Ectodermal cell (in vitro differentiated cells): ENCODE measurements around the gene INAVA.
A peak's percentile ranks its signal among the peaks of the same experiment; 100 is the strongest.

Experiments
- H3K27ac ChIP-seq: 2 replicates; pipeline ENCODE4 v1.7.0; 2013; ENCODE audit warnings: mild to moderate bottlenecking, low read depth, low read length; ENCODE audit not compliant: insufficient read depth, poor library complexity, severe bottlenecking
- H3K27me3 ChIP-seq: 2 replicates; pipeline ENCODE4 v1.7.0; 2013; ENCODE audit warnings: mild to moderate bottlenecking, low read length; ENCODE audit not compliant: insufficient read depth, control insufficient read depth, poor library complexity, severe bottlenecking
- H3K36me3 ChIP-seq: one replicate; pipeline ENCODE4 v1.7.0; 2013; ENCODE audit warnings: low read length; ENCODE audit not compliant: control insufficient read depth, insufficient read depth
- H3K4me1 ChIP-seq: one replicate; pipeline ENCODE4 v1.7.0; 2013; ENCODE audit warnings: low read length; ENCODE audit not compliant: control insufficient read depth, insufficient read depth
- H3K4me3 ChIP-seq: 2 replicates; pipeline ENCODE4 v1.7.0; 2013; ENCODE audit warnings: low read depth, low read length, control low read depth; ENCODE audit not compliant: insufficient read depth
- H3K9me3 ChIP-seq: 2 replicates; pipeline ENCODE4 v1.7.0; 2013; ENCODE audit warnings: mild to moderate bottlenecking, low read length, moderate library complexity; ENCODE audit not compliant: control insufficient read depth
- WGBS, 2 experiments: methylation state at CpG; one replicate each; pipeline ENCODE4 v1.1.7; 2013; ENCODE audit warnings: missing lambda C conversion rate in 2 of 2; 5-methylcytosine and 5-hydroxymethylcytosine counted together

The INAVA gene

GRCh38 chr1:200889571-200889970 lies 5.1 kb upstream of the INAVA start:
- H3K4me3 ChIP-seq, result no peak overlapping the region
- H3K27me3 ChIP-seq, result no peaks in the 10 kb centered on the region
- H3K4me1 ChIP-seq, result peaks cover 41% of the 10 kb centered on the region
- H3K36me3 ChIP-seq, result no peaks in the 10 kb centered on the region
- H3K27ac ChIP-seq, result no peak overlapping the region
- H3K9me3 ChIP-seq, result no peaks in the 10 kb centered on the region
- 91 to 99% methylated on average over 2 of the region's 2 CpGs for WGBS, 2 experiments

- Histone ChIP-seq H3K9me3 (no peaks in the 10 kb centered on the region), H3K4me1 (peaks cover 46% of the 10 kb centered on the region), H3K27ac (no peak overlapping the region), H3K27me3 (no peaks in the 10 kb centered on the region), H3K4me3 (no peak overlapping the region), H3K36me3 (no peaks in the 10 kb centered on the region)
- WGBS, 2 experiments, result 90 to 95% methylated on average over 15 of the region's 15 CpGs
Measured at GRCh38 chr1:200890027-200890426, 4.7 kb upstream of the INAVA start.

DNA sequence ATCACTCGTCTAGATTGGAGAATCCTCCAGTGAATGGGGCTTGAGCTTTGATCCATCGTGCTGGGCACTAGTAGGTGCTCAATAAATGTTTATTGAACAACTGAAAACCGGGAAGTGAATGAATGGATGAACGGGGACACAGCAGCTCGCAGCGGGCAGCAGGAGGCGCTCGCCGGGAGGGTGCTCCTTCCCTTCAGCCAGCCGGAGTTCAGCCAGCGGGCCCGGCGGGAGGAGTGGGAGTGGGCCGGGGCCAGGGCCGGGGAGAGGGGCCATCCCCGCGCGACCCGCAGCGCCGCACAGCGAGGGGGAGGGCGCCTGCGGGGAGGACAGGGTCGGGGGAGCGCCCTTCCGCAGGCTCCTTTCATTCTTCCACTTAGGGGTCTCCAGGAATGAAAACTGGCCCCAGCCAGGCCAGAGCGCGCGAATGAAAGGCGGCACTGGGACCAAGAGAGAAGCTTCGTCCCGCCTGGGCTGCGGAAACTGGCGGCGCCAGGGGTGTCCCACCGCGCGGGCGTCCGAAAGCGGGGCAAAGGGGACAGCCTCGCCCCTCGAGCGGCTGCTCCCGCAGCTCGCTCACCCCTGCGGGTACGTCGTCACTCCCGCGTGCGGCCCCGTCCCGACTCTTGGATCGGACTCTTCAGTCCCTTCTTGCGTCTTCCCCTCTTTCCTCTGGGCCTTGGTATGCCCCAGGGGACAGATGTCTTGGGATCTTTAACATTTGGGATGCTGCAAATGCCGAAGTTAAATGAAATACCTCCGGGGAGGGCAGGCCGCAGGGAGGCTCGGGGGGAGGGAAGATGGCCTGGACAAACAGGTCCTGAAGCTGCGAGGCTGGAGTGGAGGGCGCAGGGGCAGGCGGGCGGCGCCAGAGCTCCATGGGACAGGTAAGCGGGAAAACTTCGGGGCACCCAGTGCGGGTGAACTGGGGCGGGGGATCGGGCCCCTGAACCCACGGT lies 3.6 kb upstream of the INAVA start:
- Histone ChIP-seq H3K4me1 (peaks cover 57% of the 10 kb centered on the region), H3K27me3 (no peaks in the 10 kb centered on the region), H3K9me3 (no peaks in the 10 kb centered on the region), H3K36me3 (no peaks in the 10 kb centered on the region), H3K4me3 (peak overlapping the region; percentile 67), H3K27ac (peak overlapping the region; percentile 99)
- WGBS, 2 experiments, result 1% methylated on average over 72 of the region's 72 CpGs

DNA sequence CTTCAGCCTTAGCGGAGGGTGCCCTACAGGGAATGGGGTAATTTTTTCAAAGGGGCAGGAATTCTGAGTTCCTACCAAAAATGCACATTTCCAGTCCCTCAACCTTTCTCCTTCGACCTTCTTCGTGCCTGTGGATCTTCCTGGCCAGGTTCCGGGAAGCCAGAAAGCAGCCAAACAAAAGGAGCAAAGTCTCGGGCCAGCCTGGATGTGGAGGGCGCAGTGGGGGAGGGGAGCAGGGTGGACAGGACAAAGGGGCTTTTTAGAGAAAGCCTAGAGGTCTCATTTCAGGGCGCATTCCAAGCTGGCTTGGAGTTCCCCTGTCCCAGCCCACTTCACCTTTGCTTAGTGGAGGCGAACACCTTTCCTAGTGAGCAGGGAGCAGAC lies 2.9 kb upstream of the INAVA start:
- Histone ChIP-seq H3K27me3 (no peaks in the 10 kb centered on the region), H3K4me1 (peaks cover 62% of the 10 kb centered on the region), H3K36me3 (no peaks in the 10 kb centered on the region), H3K27ac (peak overlapping the region; percentile 99), H3K4me3 (peak overlapping the region; percentile 67), H3K9me3 (no peaks in the 10 kb centered on the region)
- WGBS, 2 experiments, result 0% methylated on average over 8 of the region's 8 CpGs

- Histone ChIP-seq H3K9me3 (no peaks in the 10 kb centered on the region), H3K4me1 (peaks cover 57% of the 10 kb centered on the region), H3K27me3 (no peaks in the 10 kb centered on the region), H3K4me3 (peak overlapping the region; percentile 67), H3K27ac (peak overlapping the region; percentile 99), H3K36me3 (no peaks in the 10 kb centered on the region)
- 6 to 7% methylated on average over 4 of the region's 4 CpGs for WGBS, 2 experiments
Measured at GRCh38 chr1:200892546-200892945, 2.2 kb upstream of the INAVA start.

- H3K27me3 ChIP-seq, result no peaks in the 10 kb centered on the region
- peaks cover 53% of the 10 kb centered on the region for H3K4me1 ChIP-seq
- no peaks in the 10 kb centered on the region for H3K9me3 ChIP-seq
- H3K36me3 ChIP-seq, result no peaks in the 10 kb centered on the region
- H3K27ac ChIP-seq, result no peak overlapping the region
- peak overlapping the region; percentile 67 for H3K4me3 ChIP-seq
Measured at GRCh38 chr1:200892958-200893357, 1.7 kb upstream of the INAVA start.

DNA sequence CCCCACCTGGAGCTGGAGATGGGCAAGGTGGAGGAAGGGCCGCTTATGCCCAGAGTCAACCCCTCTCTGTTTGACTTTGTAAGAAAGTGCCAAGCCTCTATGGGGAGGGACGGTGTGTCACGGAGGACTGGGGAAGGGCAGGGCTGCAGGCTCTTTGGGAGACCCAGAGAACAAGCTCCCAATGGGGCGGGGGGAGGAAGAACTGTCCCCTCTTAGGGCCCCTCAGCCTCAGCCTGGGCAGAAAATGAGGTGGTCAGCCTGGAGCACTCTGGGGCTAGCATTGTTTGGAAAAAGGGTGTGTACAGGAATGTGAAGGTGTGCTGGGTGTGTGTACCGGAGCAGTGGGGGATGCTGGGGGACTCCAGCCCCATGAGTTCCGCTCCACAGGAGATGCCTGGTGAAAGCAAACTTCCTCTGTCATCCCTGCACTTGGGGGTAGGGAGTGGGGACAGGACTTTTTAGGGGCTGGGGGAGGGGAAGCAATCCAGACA lies 1.2 kb upstream of the INAVA start:
- peaks cover 49% of the 10 kb centered on the region for H3K4me1 ChIP-seq
- H3K4me3 ChIP-seq, result peak overlapping the region; percentile 67
- WGBS, 2 experiments, result 13 to 21% methylated on average over 6 of the region's 6 CpGs
- H3K36me3 ChIP-seq, result no peaks in the 10 kb centered on the region
- no peak overlapping the region for H3K27ac ChIP-seq
- no peaks in the 10 kb centered on the region for H3K9me3 ChIP-seq
- H3K27me3 ChIP-seq, result no peaks in the 10 kb centered on the region

DNA sequence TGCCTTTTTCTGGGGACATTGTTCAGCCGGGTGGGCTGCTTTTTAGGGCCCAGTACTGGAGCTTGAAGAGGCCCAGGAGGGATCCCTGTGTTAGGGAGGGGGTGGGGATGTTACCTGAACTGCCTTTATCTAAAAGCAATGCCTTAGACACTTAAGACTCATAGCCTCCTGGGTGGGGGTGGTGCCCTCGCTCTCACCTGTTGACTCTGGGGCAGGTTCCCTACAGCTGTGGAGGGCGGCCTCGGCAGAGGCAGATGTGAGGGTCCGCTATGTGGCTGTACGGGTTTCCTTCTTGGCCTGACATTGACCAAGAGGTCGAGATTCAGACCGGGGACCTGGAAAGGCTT lies 716 bp downstream of the INAVA start:
- Histone ChIP-seq H3K9me3 (no peaks in the 10 kb centered on the region), H3K36me3 (peaks cover 16% of the 10 kb centered on the region), H3K27me3 (no peaks in the 10 kb centered on the region), H3K4me3 (no peak overlapping the region), H3K27ac (no peak overlapping the region), H3K4me1 (peaks cover 45% of the 10 kb centered on the region)
- WGBS, 2 experiments, result 93% methylated on average over 8 of the region's 8 CpGs

- Histone ChIP-seq H3K4me1 (peaks cover 45% of the 10 kb centered on the region), H3K9me3 (no peaks in the 10 kb centered on the region), H3K27ac (no peak overlapping the region), H3K27me3 (no peaks in the 10 kb centered on the region), H3K36me3 (peaks cover 21% of the 10 kb centered on the region), H3K4me3 (no peak overlapping the region)
- 87 to 88% methylated on average over 8 to 9 of the region's 9 CpGs for WGBS, 2 experiments
Measured at GRCh38 chr1:200895801-200896530, 1.3 kb downstream of the INAVA start.

GRCh38 chr1:200896531-200897196 lies 2.0 kb downstream of the INAVA start:
- H3K27me3 ChIP-seq, result no peaks in the 10 kb centered on the region
- peaks cover 28% of the 10 kb centered on the region for H3K36me3 ChIP-seq
- peaks cover 45% of the 10 kb centered on the region for H3K4me1 ChIP-seq
- no peaks in the 10 kb centered on the region for H3K9me3 ChIP-seq
- no peak overlapping the region for H3K27ac ChIP-seq
- 70 to 72% methylated on average over 10 of the region's 10 CpGs for WGBS, 2 experiments
- no peak overlapping the region for H3K4me3 ChIP-seq
